Left lung (tissue), 14 donors: Measurements from ENCODE around the gene C14orf39. TPM values are rescaled to one million over a fixed set of nuclear protein-coding genes. Genes with fewer than 3 reads are reported as not detected.
A peak's percentile ranks its signal among the peaks of the same experiment; 100 is the strongest.

Source experiments
- ATAC-seq: fragments of 200-7000 bp; cut with Tn5 transposase; one replicate; pipeline ENCODE4 v1.9.1; 2020; ENCODE audit warnings: moderate library complexity
- DNase-seq, 4 donors: peaks; one replicate each; pipeline ENCODE4 v3.0.0-alpha.2; 2013 to 2020
- H3K27ac ChIP-seq, 2 donors: fragments of 200-600 bp; sonication (generic) in 1 of 2; one replicate each; pipeline versions ENCODE4 v1.5.0 to v1.8.0; 2020 to 2021
- H3K27me3 ChIP-seq, 2 donors: fragments of 200-600 bp; sonication (generic) in 1 of 2; one replicate each; pipeline versions ENCODE4 v1.5.0 to v1.8.0; 2020 to 2021
- H3K36me3 ChIP-seq, 2 donors: fragments of 200-600 bp; sonication (generic) in 1 of 2; one replicate each; pipeline versions ENCODE4 v1.5.0 to v1.8.0; 2020 to 2021
- H3K4me1 ChIP-seq, 2 donors: fragments of 200-600 bp; one replicate each; pipeline ENCODE4 v1.8.0; 2021
- H3K4me3 ChIP-seq, 2 donors: fragments of 200-600 bp; sonication (generic) in 1 of 2; one replicate each; pipeline versions ENCODE4 v1.5.0 to v1.8.0; 2020 to 2021; ENCODE audit warnings: mild to moderate bottlenecking in 1 of 2
- H3K9me3 ChIP-seq, 2 donors: fragments of 200-600 bp; sonication (generic) in 1 of 2; one replicate each; pipeline versions ENCODE4 v1.5.0 to v1.8.0; 2020 to 2021
- intact Hi-C, 2 donors: fragments of 100-400 bp; cut with DNase I; formaldehyde crosslinking; loops; one replicate each; pipeline versions ENCODE4 v1.11.2 to v1.14.2; 2022
- long read RNA-seq, 12 donors: library from polyadenylated mRNA in 2 of 12; unstranded in 2 of 12; transcript quantifications; one replicate each; pipeline ENCODE4 v2.0.0 and lab custom pipeline, GENCODE V29; 2019 to 2026
- polyA plus RNA-seq, 6 donors: library from polyadenylated mRNA; unstranded; fragments of 120-200 nt; gene quantifications; one replicate each; pipeline ENCODE4 v1.2.1, GENCODE V29; 2013; ENCODE audit not compliant: insufficient read length in 6 of 6
- total RNA-seq, 2 donors: library from RNA; stranded (reverse); fragmentation: NEBNext Ultra II Directional; extraction: Animal tissue kit (Norgen Biotek cat#: 25700); gene quantifications; one replicate each; pipeline ENCODE4 v1.2.1, GENCODE V29; 2021
- TF ChIP-seq, protein P1 (sequence below), 2 donors: fragments of 200-600 bp; sonication (generic) in 1 of 2; IDR thresholded peaks; one replicate each; pipeline versions ENCODE4 v1.5.0 to v1.8.0; 2021; ENCODE audit warnings: antibody characterized with exemption in 2 of 2
- donor health status: DM: no; HTN: yes; CAD: no.
- donor health status: DM: no; HTN: no; CAD: no.

The C14orf39 gene, protein sequence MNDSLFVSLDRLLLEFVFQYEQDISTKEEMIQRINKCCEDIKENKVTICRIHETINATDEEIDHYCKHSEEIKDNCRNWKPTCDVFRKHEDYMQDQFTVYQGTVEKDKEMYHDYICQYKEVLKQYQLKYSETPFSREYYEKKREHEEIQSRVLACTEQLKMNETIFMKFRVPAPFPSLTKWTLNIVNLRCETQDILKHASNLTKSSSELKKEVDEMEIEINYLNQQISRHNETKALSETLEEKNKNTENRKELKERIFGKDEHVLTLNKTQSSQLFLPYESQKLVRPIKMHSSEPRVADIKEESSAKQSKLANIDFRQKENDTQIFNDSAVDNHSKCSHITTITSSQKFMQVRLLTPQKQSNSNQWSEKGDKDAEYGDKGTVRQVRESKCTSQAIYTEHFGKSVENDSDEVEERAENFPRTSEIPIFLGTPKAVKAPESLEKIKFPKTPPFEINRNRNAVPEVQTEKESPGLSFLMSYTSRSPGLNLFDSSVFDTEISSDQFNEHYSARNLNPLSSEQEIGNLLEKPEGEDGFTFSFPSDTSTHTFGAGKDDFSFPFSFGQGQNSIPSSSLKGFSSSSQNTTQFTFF
- total RNA-seq (not detected), polyA plus RNA-seq (1 to 10 TPM; 1.4 to 2.3 (median 2.1) TPM)
- long read RNA-seq, donor 1: 0 reads
- long read RNA-seq, donor 2: 0 reads
- long read RNA-seq, donor 3: 0 reads
- long read RNA-seq, donor 4: 0 reads
- long read RNA-seq, donor 5: 0 reads
- long read RNA-seq, donor 6, partial matches to known transcripts: 5 of 5 reads
- long read RNA-seq, donor 6, other reads (novel, unspliced or antisense): 0 of 5 reads
- long read RNA-seq, donor 7: 0 reads
- long read RNA-seq, donor 8: 0 reads
- long read RNA-seq, donor 9: 0 reads
- long read RNA-seq, donor 10: 0 reads
- long read RNA-seq, donor 11: 0 reads
- long read RNA-seq, donor 12: 0 reads

DNA sequence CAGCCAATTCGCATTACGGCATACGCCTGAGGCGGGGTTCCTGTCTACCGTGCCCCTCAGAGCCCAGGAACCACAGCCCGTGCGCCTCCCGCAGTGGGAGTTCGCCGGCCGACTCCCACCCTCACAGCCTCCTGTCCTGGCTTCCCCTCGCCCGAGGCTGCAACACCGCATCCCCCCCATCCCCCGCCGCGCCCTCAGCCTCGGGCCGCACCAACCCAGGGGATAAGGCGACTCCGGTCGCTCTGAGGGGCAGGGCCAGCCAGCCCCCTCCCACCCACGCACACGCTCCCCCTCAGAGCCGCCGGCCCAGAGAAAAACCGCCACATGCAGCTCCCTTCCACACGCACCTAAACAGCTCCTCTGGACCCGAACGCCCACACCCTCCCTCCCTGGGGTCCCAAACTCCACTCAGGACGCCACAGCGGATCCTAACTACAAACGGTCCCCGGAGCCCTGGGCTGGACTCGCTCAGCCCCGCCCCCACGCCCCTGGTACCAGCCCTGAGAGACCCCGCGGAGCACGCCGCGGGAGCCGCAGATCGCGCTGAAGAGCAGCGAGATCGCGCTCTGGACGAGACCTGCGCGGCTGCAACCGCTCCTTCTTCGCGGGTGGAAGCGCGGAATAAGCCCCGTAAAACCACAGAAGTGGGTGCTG lies at the start of gene C14orf39:
C14orf39 (minus strand) TSS at position 466 of the 654 bp plus-strand sequence. CDS start 985 bp downstream, outside the sequence.
- DNase-seq (peak in 3 of 4 donors; percentile 52 to 78 (median 66)), ATAC-seq (peak; percentile 19)
- H3K27me3 ChIP-seq: peaks cover 38 to 80% of the 10 kb centered on the region in 2 donors
- H3K4me3 ChIP-seq: no peak within 1 kb of the TSS
- intact Hi-C loops: no loop called here
- TF ChIP-seq, protein P1, sequence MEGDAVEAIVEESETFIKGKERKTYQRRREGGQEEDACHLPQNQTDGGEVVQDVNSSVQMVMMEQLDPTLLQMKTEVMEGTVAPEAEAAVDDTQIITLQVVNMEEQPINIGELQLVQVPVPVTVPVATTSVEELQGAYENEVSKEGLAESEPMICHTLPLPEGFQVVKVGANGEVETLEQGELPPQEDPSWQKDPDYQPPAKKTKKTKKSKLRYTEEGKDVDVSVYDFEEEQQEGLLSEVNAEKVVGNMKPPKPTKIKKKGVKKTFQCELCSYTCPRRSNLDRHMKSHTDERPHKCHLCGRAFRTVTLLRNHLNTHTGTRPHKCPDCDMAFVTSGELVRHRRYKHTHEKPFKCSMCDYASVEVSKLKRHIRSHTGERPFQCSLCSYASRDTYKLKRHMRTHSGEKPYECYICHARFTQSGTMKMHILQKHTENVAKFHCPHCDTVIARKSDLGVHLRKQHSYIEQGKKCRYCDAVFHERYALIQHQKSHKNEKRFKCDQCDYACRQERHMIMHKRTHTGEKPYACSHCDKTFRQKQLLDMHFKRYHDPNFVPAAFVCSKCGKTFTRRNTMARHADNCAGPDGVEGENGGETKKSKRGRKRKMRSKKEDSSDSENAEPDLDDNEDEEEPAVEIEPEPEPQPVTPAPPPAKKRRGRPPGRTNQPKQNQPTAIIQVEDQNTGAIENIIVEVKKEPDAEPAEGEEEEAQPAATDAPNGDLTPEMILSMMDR (IDR thresholded peaks at IDR 0.05): no peak
- no peaks in the 10 kb centered on the region for H3K9me3 ChIP-seq
- no peaks in the 10 kb centered on the region for H3K36me3 ChIP-seq
- peaks cover 0 to 3% of the 10 kb centered on the region in 2 donors for H3K4me1 ChIP-seq
- no peak within 1 kb of the TSS for H3K27ac ChIP-seq

DNA sequence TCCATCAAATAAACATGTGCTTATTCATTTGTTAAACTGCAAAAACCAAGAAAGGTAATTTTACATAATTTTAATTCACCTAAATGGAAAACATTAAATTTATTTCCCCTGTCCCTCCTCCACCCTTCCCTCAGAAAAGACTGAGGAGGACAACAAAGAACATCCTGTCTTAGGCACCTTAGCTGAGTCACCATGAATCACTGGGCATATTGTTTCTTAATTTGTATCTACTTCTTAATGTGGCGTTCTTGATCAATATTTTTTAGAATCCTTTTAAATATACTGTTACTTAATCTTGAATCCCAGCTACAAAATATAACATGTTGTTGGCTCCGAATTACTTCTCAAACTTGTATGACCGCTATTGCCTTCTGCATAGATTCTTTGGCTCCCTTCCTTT lies 46.6 kb upstream of the C14orf39 start:
- DNase-seq (no peak), ATAC-seq (no peak)
- no peak overlapping the region for H3K27ac ChIP-seq
- no peak overlapping the region for H3K4me3 ChIP-seq
- H3K36me3 ChIP-seq: no peaks in the 10 kb centered on the region
- no peaks in the 10 kb centered on the region for H3K4me1 ChIP-seq
- TF ChIP-seq, protein P1 (IDR thresholded peaks at IDR 0.05): no peak
- intact Hi-C loops: no loop called here
- peaks cover 0 to 9% of the 10 kb centered on the region in 2 donors for H3K27me3 ChIP-seq
- peaks cover 0 to 4% of the 10 kb centered on the region in 2 donors for H3K9me3 ChIP-seq

DNA sequence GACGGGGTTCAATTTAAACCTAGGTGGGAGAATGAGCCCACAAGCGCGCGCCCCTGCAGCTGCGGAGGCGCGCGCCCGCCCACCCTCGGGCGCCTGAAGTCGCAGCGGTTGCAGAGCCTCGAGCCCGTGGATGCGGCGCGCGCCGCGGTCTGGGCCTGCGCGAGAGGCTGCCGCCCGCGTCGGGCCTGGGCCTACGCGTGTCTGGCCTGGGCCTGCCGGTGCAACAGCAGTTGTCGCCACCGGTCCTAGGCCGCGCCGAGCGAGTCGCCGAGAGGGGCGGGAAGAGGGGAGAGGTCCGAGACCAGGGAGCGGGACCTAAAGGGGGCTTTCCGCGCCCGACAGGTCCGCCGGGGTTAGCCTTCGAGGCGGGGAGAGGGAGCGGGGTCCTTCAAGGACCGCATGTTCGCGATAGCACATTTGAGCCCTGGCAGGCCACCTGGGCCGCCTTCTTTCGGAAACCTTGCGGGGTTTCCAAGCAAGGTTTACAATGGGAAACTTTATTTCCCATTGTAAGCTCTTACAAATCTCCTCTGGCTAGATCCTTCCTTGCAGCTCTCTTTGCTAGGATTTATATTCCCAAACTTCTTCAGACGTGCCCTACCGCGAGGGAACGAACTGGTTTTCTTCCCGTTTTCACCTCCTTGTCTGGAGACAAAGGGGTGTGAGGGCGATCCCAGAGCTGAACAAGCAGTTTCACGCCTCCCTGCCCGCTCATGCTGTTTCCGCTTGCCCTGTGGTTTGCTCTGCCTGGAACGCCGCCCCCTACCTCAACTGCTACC lies 29.8 kb upstream of the C14orf39 start:
- peaks cover 78 to 93% of the 10 kb centered on the region in 2 donors for H3K27me3 ChIP-seq

DNA sequence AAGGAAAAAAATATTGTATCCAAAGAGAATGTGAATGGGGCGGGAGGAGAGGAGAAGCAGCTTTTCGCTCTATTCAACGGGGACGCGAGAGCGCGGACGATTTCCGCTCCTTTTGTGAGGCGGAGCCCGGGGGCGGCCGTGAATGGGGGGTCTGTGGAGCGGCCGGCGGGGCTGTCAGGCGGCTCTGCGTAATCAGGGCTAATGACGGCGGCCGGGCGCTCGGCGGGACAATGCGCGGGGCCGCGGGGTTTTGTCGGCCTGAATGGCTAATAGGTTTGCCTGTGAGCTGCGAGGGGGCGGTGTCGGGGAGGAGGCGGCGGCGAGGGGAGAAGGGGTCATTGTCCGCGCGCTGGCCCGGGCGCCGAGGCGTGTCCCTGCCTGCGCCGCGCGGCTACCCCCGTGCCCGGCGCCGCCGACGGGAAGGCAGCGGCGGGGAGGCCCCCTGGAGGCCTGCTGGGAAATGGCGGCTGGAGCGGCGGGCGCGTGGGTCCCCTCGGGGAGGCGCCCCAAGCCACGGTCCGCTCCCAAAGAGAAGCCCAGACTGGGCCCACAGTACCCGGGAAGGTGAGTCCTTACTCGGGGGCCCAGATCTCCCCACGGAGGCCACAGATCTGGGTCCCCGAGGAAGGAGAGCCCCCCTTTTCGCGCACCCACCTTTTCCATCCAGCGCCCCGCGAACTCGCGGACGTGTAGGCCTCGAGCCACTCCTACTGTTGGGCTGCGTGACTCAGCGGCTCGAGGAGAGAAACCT lies 29.1 kb upstream of the C14orf39 start:
- H3K9me3 ChIP-seq: no peaks in the 10 kb centered on the region
- peak overlapping the region; percentile 15 to 26 for H3K4me3 ChIP-seq
- TF ChIP-seq, protein P1 (IDR thresholded peaks at IDR 0.05): peak; percentile 14 to 23
- no peak overlapping the region for H3K27ac ChIP-seq
- intact Hi-C loops: no loop called here
- DNase-seq (peak in 2 of 4 donors; percentile 48 to 77), ATAC-seq (peak; percentile 68)
- peaks cover 0 to 24% of the 10 kb centered on the region in 2 donors for H3K4me1 ChIP-seq
- H3K36me3 ChIP-seq: no peaks in the 10 kb centered on the region
- peaks cover 86 to 93% of the 10 kb centered on the region in 2 donors for H3K27me3 ChIP-seq

More for the DNA sequence above, 29.8 kb upstream of the C14orf39 start:
- Histone ChIP-seq H3K4me3 (no peak overlapping the region), H3K27ac (no peak overlapping the region), H3K9me3 (no peaks in the 10 kb centered on the region), H3K36me3 (no peaks in the 10 kb centered on the region), H3K4me1 (peaks cover 0 to 22% of the 10 kb centered on the region in 2 donors)
- ATAC-seq: no peak
- TF ChIP-seq, protein P1 (IDR thresholded peaks at IDR 0.05): no peak
- DNase-seq: peak in 1 of 4 donors; percentile 79
- intact Hi-C loops: no loop called here
